HL-60/S4 treated with retinoic acid at 250 ng/mL for 4 days and 3 days (cell line): Measurements from ENCODE around the gene PAM.

Experiments used
- in situ Hi-C: fragments of 300-500 bp; cut with MboI; formaldehyde crosslinking; loops from 2 replicates; pipeline ENCODE4 v1.7.0; 2022; ENCODE audit warnings: low sequenced_read_pairs

PAM gene

DNA sequence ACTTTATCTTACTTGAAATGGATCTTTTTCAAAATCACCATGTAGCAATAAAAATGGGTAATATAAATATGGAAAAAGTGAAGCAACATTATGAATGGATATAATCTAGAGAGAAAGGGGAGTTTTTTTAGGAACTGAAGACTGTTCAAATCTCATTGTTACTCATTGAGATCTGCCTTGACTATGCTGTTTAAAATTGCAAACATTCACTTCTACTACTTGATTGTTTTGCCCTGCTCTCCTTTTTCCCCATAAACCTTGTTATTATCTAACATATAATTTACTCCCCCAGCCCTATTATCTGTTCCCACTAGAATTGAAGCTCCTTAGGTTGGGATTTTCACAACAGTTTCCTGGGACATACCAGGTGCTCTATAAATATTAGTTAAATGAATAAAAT is 22.0 kb downstream of the PAM start:
- in situ Hi-C loops: no loop called here

DNA sequence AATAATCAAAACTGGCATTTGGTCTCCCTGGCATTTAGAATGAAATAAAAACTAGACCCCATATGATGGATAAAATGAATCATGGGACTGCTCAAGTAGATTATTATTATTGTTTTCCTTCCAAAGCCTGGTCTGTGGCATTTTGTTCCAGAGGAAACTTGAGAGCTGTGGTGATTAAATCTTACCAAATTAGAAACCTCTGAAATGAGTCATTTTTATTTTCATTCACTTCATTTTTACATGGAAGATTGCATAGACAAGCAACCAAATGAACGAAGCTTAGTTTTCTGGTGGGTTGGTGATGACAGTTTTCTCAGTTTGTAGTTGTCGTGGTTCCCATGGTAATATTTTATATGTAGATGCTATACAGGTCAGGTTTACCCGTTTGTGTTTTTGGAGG is 23.4 kb downstream of the PAM start:
- in situ Hi-C loops: no loop called here

DNA sequence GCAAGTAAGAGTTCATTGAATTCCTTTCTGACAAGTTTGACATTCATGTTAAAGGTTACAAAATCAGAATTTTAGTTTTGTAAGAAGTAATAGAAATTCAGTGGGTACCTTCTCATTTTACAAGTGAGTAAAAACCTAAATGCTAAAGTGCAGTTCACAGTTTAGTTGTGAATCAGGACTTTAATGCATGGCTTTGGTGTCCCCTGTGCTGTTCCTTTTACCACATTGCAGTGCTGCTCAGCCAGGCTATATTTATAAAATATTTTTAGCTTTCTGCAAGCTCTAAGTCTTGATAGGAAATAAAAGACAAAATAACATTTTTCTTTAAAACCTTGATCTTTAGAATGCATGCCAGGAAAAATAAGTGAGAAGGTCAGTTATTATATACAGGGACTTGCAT is 26.3 kb downstream of the PAM start:
- in situ Hi-C loops: no loop called here

DNA sequence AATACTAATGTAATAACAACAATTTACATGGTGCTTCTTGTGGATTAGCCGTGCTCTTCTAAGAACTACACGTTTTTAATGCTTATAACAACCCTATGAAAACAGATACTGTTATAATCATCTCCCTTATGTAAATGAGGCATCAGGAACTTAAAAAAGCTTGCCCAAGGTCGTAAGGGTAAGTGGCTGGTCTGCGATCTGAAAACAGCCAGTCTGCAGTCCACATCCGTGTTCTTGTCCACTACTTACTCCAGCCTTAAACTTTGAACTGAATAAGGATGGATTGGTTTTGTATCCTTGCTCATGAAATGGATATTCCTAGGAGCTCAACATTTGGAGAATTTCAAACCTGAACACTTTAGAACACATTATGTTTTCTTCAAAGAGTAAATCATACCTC is 26.7 kb downstream of the PAM start:
- in situ Hi-C loops: no loop called here

DNA sequence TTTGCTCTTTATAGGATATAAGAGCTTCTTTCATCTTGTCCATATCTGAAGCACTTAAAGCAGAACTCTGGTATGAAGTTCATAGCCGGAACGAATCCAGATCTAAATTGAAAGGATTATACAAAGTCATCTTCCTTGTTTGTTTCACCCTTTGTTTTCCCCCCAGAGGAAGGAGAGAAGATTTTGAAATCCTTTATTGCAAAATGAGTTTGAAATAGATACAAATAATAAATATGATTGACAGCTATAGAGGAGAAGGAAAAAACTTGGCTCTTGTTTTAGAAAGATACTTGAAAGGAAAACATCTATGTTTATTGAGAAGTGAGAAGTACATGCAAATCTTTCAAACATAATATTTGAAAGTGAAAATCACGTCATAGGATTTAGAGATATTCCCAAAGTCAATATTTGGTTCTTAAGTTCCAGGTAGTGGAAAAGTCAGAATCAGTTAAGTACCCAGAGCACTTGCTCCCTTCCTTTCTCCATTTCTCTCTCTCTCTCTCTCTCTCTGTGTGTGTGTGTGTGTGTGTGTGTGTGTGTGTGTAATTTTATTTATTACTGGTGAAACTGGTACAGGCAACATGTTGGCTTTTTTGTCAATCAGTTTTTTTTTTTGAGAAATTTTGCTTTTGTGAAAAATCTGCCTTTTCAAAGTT is 27.2 kb downstream of the PAM start:
- in situ Hi-C loops: no loop called here

DNA sequence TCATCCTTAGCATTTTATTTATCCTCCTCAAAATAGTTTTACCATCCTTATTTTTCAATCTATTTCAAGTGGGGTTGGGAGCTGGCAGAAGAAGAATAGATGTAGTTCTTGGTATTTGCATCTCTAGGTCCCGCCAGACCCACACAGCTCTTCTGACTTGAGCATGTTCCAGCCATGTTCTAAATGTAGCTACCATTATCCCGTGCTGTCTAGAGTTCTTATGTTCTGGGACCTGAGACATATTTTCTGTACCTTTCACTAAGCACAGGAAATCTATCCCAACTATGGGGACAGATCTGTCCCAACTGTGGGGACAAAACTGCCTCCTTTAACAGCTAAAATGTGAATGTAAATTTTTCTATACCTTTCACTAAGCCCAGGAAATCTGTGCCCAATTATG is 32.0 kb downstream of the PAM start:
- in situ Hi-C loops: no loop called here

DNA sequence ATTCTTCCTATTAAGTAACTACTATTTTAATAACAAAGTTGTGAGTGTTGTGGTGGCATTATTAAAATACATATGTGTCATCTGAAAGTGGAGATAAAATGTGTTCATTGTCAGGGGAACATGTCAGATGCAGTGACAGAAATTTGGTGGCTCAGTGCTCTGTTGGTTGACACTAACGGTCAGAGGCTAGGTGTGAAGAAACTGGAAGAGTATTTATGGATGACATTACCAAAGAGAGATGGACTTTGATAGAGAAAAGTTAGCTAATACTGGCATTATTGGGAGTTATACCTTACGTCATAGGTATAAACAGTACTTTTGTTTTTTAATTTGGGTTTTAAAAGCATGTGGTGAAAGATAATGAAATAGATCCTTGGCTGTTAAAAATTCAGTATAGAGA is 33.7 kb downstream of the PAM start:
- in situ Hi-C loops: no loop called here

DNA sequence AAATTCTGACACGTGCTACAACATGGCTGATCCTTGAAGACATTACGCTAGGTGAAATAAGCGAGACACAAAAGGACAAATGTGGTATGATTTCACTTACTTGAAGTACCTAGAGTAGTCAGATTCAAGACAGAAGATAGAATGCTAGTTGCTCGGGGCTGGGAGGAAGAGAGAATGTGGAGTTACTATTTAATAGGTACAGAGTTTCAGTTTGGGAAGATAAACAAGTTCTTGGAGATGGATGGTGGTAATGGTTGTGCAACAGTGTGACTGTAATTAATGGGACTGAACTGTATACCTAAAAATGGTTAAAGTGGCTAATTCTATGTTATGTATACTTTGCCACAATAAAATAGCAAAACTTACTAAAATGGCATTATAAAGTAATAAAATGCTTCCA is 34.4 kb downstream of the PAM start:
- in situ Hi-C loops: no loop called here

DNA sequence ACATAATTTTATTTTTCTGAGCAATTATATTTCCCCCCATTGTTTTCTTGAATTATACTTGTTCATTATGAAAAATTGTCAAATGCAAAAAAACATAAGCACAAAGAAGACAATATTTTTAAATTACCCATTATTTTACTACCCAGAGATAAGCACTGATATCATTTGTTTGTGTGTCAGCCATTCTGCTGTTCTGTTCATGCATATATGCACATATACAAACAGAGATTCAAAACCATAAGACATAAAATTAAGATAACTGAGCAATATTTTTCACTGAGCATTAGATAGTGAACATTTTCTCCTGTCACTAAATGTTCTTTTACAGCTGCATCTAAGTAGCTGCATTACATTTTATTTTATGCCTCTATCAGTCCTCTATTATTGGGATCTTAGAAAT is 35.6 kb downstream of the PAM start:
- in situ Hi-C loops: no loop called here

DNA sequence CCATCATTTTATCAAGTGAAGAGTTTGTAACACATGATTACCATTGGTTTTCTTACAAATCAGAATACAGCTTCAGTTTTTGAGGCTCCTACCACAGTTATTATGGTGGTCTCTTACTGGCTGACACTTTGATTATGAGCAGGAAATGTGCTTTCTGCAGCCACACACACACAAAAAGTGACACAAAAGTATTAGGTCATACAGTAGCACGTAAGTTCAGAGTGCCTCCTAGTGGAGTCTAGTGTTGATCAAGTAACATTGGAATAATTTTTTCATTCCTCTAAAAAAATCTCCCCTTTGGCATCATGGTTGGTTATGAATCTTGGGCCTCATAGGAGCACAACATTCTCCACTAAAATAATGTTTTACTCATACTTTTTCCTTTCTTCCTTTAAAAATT is 37.6 kb downstream of the PAM start:
- in situ Hi-C loops: no loop called here

DNA sequence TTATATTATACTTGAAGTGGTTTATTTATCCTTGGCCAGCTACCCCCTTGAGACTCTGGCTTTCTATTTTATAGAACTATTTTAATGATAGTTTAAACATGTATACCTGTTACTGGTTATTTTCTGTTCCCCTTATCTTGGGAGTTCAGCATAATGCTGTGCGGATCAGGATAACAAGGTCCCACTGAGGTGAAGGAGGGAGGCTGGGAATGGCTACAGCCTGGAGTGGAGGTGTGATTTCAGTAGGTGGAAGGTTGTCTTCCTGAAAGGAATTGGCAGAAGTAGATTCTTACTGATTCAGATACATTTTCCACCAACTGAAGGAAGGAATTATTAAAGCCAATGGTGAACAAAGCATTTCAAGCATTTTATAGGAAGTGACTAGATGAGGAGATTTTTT is 38.9 kb downstream of the PAM start:
- in situ Hi-C loops: no loop called here

DNA sequence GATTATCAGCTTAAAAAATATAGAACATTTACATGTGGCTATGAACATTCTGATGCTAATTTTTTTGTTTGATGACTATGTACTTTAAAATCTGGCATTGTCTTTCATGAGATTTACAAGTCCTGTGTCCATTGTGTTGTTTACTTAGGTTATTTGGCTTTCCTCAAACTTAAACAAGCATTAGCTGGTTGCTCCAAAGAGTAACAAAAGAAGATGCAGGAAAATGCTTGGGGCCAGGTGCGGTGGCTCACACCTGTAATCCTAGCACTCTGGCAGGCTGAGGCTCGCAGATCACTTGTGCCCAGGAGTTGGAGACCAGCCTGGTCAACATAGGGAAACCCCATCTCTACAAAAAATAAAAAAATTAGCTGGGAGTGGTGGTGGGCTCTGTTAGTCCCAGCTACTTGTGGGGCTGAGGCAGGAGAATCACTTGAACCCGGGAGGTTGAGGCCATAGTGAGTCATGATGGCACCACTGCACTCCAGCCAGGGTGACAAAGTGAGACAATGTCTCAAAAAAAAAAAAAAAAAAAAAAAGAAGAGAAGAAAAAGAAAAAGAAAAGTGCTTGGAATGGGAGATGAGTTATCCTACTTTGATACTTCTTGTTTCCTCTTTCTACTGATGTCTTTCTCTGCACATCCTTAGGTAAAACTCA is 39.7 kb downstream of the PAM start:
- in situ Hi-C loops: no loop called here

DNA sequence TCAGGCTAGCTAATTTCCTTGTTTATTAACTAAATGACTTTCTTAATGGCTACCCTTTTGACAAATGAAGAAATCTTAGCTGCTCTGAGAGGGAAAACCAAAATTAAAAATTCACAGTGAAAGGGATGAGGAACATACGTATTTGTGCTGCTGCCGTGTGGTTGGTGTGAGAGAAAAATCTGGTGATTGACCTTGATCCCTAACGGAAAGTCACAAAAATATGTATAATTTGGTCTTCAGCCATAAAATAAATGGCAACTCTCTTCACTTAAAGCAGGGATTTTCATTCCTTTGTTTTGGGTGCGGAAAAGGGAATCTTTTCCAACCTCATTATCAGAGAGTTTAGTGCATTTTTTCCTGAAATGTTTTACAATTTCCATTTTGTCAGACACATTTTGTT is 40.4 kb downstream of the PAM start:
- in situ Hi-C loops: no loop called here

DNA sequence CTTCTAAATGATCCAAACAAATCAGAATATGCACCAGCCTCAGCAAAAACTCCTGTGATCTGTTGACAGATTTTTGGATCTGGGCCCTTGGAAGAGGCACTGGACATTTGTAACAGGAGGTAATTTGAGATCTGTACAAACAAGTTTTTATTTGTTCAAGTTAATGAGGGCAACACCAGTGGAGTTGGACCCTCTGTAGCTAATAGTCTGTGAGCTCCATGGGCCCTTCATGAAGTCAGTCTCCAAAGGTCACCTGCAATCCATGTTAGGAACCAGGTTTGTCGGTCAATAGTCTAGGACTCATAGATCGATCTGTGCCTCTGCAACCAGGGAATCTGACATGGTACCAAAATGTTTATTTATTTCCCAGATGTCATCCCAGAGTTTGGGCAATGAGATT is 40.9 kb downstream of the PAM start:
- in situ Hi-C loops: no loop called here

DNA sequence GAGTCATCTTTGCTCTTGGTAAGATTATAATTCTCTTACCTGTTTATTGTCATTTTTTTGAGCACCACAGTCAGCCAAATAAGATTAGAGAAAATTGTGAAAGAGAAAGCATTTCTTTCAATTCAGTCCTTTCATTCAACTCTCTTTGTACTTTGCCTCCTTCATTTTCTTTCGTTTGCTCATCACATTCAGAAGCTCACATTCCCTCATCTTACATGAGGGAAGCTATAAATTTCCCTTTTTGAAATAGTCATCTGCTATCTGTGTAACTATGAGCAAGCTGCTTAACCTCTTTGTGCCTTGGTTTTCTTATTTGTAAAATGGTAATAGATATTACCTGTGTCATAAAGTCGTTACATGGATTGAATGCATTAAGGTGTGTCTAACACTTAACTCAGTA is 41.4 kb downstream of the PAM start:
- in situ Hi-C loops: no loop called here

DNA sequence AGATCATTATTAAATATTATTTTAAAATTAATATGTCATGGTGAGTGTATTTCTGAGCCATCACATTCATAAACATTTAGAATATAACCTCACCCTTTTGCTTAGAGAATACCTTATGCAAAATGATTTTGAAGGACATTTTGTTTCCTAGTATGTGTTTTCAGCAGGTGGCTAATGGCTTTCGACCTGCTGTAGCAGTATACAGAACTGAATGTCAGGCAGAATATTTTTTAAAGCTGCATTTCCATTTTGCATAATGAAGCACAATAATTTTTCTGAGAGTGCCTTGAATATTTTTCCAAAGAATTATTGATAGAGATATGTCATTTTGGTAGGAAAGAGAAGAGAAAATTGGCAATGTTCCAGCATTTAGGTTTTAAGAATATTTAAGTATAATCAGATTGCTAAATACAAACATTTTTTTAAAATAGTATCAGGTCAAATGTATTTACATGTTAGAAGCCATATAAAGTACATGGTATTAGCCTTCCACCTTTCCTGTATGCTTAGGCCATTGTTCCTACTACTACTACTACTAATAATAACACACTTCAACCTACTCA is 42.3 kb downstream of the PAM start:
- in situ Hi-C loops: no loop called here

DNA sequence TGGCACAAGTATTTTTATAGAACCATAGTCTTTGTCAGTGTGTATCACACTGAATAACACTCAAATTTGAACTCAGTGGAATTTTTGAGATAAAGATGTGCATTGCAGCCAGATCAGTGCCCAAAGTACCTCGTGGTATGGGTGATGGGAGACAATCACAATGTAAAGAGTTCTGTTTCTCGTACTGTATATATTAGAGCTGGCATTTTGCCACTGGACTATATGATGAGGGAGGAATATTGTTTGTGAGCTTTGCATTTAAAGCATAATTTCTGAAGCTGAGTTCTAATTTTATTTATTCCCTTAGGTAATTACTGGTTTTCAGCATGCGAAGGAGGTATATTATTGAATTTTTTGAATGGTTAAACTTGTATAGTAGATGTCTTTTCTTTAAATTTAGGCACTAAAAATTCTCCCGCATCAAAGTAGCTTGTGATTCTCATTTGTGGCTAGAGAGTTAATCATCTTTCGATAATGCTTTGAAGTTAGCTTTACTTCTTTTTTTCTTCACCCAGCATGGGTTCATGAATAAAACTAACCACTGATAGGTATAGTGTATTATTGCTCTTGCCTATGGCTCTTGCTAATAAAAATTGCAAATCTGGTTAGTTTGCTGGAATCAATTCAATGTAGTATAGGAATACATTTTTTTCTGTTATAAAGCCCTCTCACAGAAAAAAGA is 43.1 kb downstream of the PAM start:
- in situ Hi-C loops: no loop called here

DNA sequence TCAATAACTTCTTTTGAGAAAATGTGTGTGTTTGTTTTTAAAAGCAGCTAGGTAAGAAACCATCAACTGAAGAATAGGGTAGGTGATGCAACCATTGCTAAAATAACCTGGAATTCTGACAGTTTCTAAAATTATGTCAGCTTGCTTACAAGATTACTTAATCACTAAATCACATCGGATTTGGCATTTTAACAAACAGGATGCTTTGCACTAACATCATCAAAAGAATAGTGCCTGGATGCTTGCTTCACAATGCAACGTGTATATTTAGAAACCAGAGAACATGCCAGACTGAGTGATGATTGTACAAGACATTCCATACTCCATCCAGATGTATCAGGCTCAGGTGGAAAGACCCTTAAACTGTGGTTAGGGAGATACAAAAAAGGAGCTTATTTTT is 43.9 kb downstream of the PAM start:
- in situ Hi-C loops: no loop called here

DNA sequence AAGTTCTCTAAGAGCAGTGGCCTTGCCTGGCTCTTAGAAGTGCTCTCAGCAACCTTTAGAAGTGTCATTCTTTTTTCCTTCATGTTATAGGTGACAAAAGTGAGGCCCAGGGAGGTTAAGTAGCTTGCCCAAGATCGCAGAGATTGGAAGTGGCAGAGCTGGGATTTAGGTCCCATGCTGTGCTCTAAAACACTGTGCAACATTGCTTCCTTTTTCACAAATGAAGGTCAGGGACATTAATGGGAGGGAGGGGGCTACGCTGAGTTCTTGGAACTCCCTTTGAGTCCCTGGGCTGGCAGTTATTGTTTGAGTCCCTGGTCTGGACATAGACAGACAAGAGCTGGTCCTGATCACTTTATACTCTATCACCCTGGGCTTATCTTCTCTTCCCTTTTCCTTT is 45.3 kb downstream of the PAM start:
- in situ Hi-C loops: no loop called here

DNA sequence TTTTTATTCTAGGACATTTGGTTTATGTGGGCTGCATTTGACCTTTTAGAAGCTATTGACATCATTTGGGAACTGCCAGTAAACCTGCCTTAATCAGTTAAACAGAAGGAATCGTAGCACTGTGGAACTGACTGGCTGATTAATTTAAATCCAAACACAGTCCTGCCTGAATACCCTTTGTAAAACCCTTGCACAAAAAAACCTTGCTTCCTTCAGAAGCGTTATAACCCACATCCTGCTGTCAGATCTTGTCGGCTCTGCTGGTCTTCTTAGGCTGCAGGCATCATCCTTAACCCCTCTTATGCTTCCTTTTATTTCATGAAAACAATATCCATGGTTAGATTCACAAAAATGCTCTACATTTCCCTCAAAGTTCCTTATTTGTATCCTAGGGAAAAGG is 46.3 kb downstream of the PAM start:
- in situ Hi-C loops: no loop called here

DNA sequence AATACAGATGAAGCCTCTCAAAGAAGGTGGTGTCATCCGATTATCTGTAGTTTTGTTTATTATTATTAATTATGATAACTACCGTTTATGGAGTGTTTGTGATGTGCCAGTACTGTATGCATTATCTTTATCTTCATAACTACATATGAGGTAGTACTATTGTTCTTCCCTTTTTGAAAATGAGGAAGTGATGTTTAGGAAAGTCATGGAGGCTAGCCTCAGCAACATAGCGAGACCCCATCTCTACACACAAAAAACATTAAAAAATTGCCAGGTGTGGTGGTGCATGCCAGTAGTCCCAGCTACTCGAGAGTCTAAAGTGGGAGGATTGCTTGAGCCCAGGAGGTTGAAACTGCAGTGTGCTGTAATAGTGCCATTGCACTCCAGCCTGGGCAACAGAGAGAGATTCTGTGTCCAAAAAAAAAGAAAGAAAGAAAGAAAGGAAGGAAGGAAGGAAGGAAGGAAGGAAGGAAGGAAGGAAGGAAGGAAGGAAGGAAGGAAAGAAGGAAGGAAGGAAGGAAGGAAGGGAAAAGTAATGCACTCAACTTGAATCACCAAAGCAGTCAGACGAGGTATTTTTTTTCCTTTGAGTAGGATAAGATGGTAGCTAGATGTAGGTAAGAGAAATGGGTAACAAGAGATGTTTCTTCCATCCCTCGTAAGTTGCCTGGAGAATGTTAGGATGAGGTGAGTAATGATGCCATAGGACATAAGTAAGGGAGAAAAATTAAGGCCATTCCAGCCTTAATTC is 47.8 kb downstream of the PAM start:
- in situ Hi-C loops: no loop called here
